Upper lobe of right lung (tissue), 1 donor: ENCODE data around the gene CFAP20DC. TPM values are rescaled to one million over a fixed set of nuclear protein-coding genes. Genes with fewer than 3 reads are reported as not detected.

Source experiments
- ATAC-seq: fragments of 200-7000 bp; cut with Tn5 transposase; one replicate; pipeline ENCODE4 v1.9.1; 2020; ENCODE audit warnings: mild to moderate bottlenecking, moderate library complexity
- DNase-seq: peaks from one replicate; pipeline ENCODE4 v3.0.0-alpha.2; 2020
- H3K27ac ChIP-seq: fragments of 200-600 bp; one replicate; pipeline ENCODE4 v1.8.0; 2022
- H3K27me3 ChIP-seq: fragments of 200-600 bp; one replicate; pipeline ENCODE4 v1.8.0; 2022; ENCODE audit warnings: mild to moderate bottlenecking
- H3K36me3 ChIP-seq: fragments of 200-600 bp; one replicate; pipeline ENCODE4 v1.8.0; 2022
- H3K4me1 ChIP-seq: fragments of 200-600 bp; one replicate; pipeline ENCODE4 v1.8.0; 2022
- H3K4me3 ChIP-seq: fragments of 200-600 bp; one replicate; pipeline ENCODE4 v1.8.0; 2022; ENCODE audit warnings: mild to moderate bottlenecking
- H3K9me3 ChIP-seq: fragments of 200-600 bp; one replicate; pipeline ENCODE4 v1.8.0; 2022
- CTCF ChIP-seq: fragments of 200-600 bp; IDR thresholded peaks from one replicate; pipeline ENCODE4 v1.8.0; 2022; ENCODE audit warnings: antibody characterized with exemption
- intact Hi-C: fragments of 100-400 bp; cut with DNase I; formaldehyde crosslinking; loops from one replicate; pipeline ENCODE4 v1.11.0; 2022
- total RNA-seq: library from RNA; stranded (reverse); fragmentation: NEBNext Ultra II Directional; extraction: Animal tissue kit (Norgen Biotek cat#: 25700); gene quantifications from one replicate; pipeline ENCODE4 v1.2.1, GENCODE V29; 2021
- donor health status: DM: no; HTN: yes; CAD: no; lungs with severe emphysema.

The CFAP20DC gene
- total RNA-seq, 1 donor from 2014 or later: not detected

GRCh38 chr3:58991623-58992022, 58.2 kb downstream of the CFAP20DC start:
- ATAC-seq (no peak), DNase-seq (no peak)
- Histone ChIP-seq H3K4me1 (no peaks in the 10 kb centered on the region), H3K27me3 (no peaks in the 10 kb centered on the region), H3K36me3 (no peaks in the 10 kb centered on the region), H3K9me3 (no peaks in the 10 kb centered on the region), H3K27ac (no peak overlapping the region), H3K4me3 (no peak overlapping the region)
- TF ChIP-seq CTCF: no peak
- intact Hi-C loops: no loop called here

GRCh38 chr3:58991026-58991425, 58.8 kb downstream of the CFAP20DC start:
- intact Hi-C loops: no loop called here
- no peak for TF ChIP-seq CTCF

GRCh38 chr3:58989955-58990354, 59.9 kb downstream of the CFAP20DC start:
- Histone ChIP-seq H3K4me3 (no peak overlapping the region), H3K27ac (no peak overlapping the region), H3K36me3 (no peaks in the 10 kb centered on the region), H3K27me3 (no peaks in the 10 kb centered on the region), H3K9me3 (no peaks in the 10 kb centered on the region), H3K4me1 (no peaks in the 10 kb centered on the region)
- ATAC-seq: no peak
- no peak for TF ChIP-seq CTCF
- intact Hi-C loops: no loop called here
- DNase-seq: no peak

More at GRCh38 chr3:58991026-58991425, 58.8 kb downstream of the CFAP20DC start:
- ATAC-seq (no peak), DNase-seq (no peak)
- no peaks in the 10 kb centered on the region for H3K36me3 ChIP-seq
- H3K9me3 ChIP-seq: no peaks in the 10 kb centered on the region
- no peak overlapping the region for H3K4me3 ChIP-seq
- H3K27me3 ChIP-seq: no peaks in the 10 kb centered on the region
- no peaks in the 10 kb centered on the region for H3K4me1 ChIP-seq
- H3K27ac ChIP-seq: no peak overlapping the region

- Histone ChIP-seq H3K9me3 (no peaks in the 10 kb centered on the region), H3K27ac (no peak overlapping the region), H3K27me3 (no peaks in the 10 kb centered on the region), H3K4me1 (no peaks in the 10 kb centered on the region), H3K4me3 (no peak overlapping the region), H3K36me3 (no peaks in the 10 kb centered on the region)
- ATAC-seq (no peak), DNase-seq (no peak)
- intact Hi-C loops: no loop called here
- TF ChIP-seq CTCF: no peak
Measured at GRCh38 chr3:58989163-58989562, 60.7 kb downstream of the CFAP20DC start.

GRCh38 chr3:58988041-58988440, 61.8 kb downstream of the CFAP20DC start:
- H3K27me3 ChIP-seq: no peaks in the 10 kb centered on the region
- DNase-seq: no peak
- no peaks in the 10 kb centered on the region for H3K9me3 ChIP-seq
- intact Hi-C loops: no loop called here
- TF ChIP-seq CTCF: no peak
- H3K27ac ChIP-seq: no peak overlapping the region
- no peak overlapping the region for H3K4me3 ChIP-seq
- no peaks in the 10 kb centered on the region for H3K4me1 ChIP-seq
- H3K36me3 ChIP-seq: no peaks in the 10 kb centered on the region
- ATAC-seq: no peak

- no peaks in the 10 kb centered on the region for H3K4me1 ChIP-seq
- H3K27ac ChIP-seq: no peak overlapping the region
- DNase-seq (no peak), ATAC-seq (no peak)
- intact Hi-C loops: no loop called here
- H3K9me3 ChIP-seq: no peaks in the 10 kb centered on the region
- no peaks in the 10 kb centered on the region for H3K36me3 ChIP-seq
- H3K4me3 ChIP-seq: no peak overlapping the region
- H3K27me3 ChIP-seq: no peaks in the 10 kb centered on the region
- no peak for TF ChIP-seq CTCF
Measured at GRCh38 chr3:58986654-58987053, 63.2 kb downstream of the CFAP20DC start.
